ENCODE measurements around the gene DEXI. TPM values are rescaled to one million over a fixed set of nuclear protein-coding genes. Genes with fewer than 3 reads are reported as not detected.

DEXI gene
- total RNA-seq, 1 donor from 2014 or later, result 35.8 TPM

DNA sequence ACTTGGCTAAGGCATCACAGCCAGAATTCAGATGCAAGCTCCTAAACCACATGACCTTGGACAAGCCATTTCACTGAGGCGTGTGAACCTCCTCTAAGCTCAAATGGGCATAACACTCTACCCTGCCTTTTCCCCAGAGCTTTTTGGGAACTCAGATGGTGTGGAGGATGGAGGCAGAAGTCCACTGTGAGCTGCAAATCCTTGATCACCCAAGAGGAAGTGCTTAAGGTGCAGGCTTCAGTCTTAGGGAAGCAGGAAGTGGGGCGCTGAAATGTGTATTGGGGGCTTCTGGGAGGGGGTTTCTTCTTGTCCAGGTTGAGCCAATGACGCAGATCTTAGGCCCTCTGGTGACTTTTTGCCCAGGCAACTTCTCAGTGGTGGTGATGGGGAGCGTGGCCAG is 52.4 kb downstream of the DEXI start:
- Mint-ChIP-seq H3K4me3 (ENCODE audit: unreplicated experiment) (no peak overlapping the region), H3K4me1 (ENCODE audit: unreplicated experiment) (no peaks in the 10 kb centered on the region), H3K36me3 (ENCODE audit: unreplicated experiment) (no peaks in the 10 kb centered on the region), H3K27ac (ENCODE audit: unreplicated experiment) (no peak overlapping the region), H3K27me3 (ENCODE audit: unreplicated experiment) (peaks cover 5% of the 10 kb centered on the region), H3K9me3 (ENCODE audit: unreplicated experiment) (no peaks in the 10 kb centered on the region)
- no peak for DNase-seq (ENCODE audit: extremely low spot score, unreplicated experiment)
- TF ChIP-seq CTCF (IDR thresholded peaks at IDR 0.05), result no peak

GRCh38 chr16:10888320-10888937 is 53.8 kb downstream of the DEXI start:
- Mint-ChIP-seq H3K27me3 (ENCODE audit: unreplicated experiment) (peaks cover 5% of the 10 kb centered on the region), H3K4me3 (ENCODE audit: unreplicated experiment) (no peak overlapping the region), H3K9me3 (ENCODE audit: unreplicated experiment) (no peaks in the 10 kb centered on the region)

GRCh38 chr16:10885246-10885645 is 57.0 kb downstream of the DEXI start:
- Mint-ChIP-seq H3K9me3 (ENCODE audit: unreplicated experiment) (no peaks in the 10 kb centered on the region), H3K4me3 (ENCODE audit: unreplicated experiment) (no peak overlapping the region), H3K36me3 (ENCODE audit: unreplicated experiment) (no peaks in the 10 kb centered on the region), H3K27ac (ENCODE audit: unreplicated experiment) (no peak overlapping the region), H3K27me3 (ENCODE audit: unreplicated experiment) (peaks cover 5% of the 10 kb centered on the region), H3K4me1 (ENCODE audit: unreplicated experiment) (no peaks in the 10 kb centered on the region)
- DNase-seq (ENCODE audit: extremely low spot score, unreplicated experiment), result no peak
- TF ChIP-seq CTCF (IDR thresholded peaks at IDR 0.05), result no peak

More at GRCh38 chr16:10888320-10888937, 53.8 kb downstream of the DEXI start:
- Mint-ChIP-seq H3K4me1 (ENCODE audit: unreplicated experiment) (no peaks in the 10 kb centered on the region), H3K27ac (ENCODE audit: unreplicated experiment) (no peak overlapping the region), H3K36me3 (ENCODE audit: unreplicated experiment) (no peaks in the 10 kb centered on the region)
- DNase-seq (ENCODE audit: extremely low spot score, unreplicated experiment), result no peak
- no peak for TF ChIP-seq CTCF (IDR thresholded peaks at IDR 0.05)

DNA sequence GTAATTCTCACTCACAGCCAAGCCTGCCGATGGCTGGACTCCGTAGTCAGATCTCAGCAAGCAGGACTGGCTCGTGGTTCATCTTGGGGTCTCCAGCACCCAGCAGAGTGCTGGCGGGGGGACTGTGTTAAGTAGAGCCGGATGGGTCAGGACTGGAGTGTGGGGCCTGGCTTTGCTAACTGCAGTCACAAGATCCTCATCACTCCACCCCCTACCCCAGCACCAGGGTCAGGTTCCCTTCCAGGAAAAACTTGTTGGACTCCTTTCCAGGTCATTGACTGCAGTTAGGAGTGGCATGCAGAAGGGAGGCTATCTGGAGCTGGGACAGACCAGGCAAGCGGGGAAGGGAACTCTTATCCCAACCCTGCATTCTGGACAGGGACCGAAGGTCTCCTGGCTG is 59.3 kb downstream of the DEXI start:
- Mint-ChIP-seq H3K4me3 (ENCODE audit: unreplicated experiment) (no peak overlapping the region), H3K27ac (ENCODE audit: unreplicated experiment) (no peak overlapping the region), H3K27me3 (ENCODE audit: unreplicated experiment) (peaks cover 3% of the 10 kb centered on the region), H3K36me3 (ENCODE audit: unreplicated experiment) (no peaks in the 10 kb centered on the region), H3K4me1 (ENCODE audit: unreplicated experiment) (no peaks in the 10 kb centered on the region), H3K9me3 (ENCODE audit: unreplicated experiment) (no peaks in the 10 kb centered on the region)
- no peak for DNase-seq (ENCODE audit: extremely low spot score, unreplicated experiment)
- TF ChIP-seq CTCF (IDR thresholded peaks at IDR 0.05), result no peak

GRCh38 chr16:10881479-10882030 is 60.7 kb downstream of the DEXI start:
- no peak for TF ChIP-seq CTCF (IDR thresholded peaks at IDR 0.05)

More at GRCh38 chr16:10881479-10882030, 60.7 kb downstream of the DEXI start:
- Mint-ChIP-seq H3K4me3 (ENCODE audit: unreplicated experiment) (no peak overlapping the region), H3K9me3 (ENCODE audit: unreplicated experiment) (no peaks in the 10 kb centered on the region), H3K36me3 (ENCODE audit: unreplicated experiment) (no peaks in the 10 kb centered on the region), H3K4me1 (ENCODE audit: unreplicated experiment) (no peaks in the 10 kb centered on the region), H3K27me3 (ENCODE audit: unreplicated experiment) (peaks cover 3% of the 10 kb centered on the region), H3K27ac (ENCODE audit: unreplicated experiment) (no peak overlapping the region)
- DNase-seq (ENCODE audit: extremely low spot score, unreplicated experiment), result no peak
